ENCODE data around the gene FBXO27.

- TF ChIP-seq CTCF (IDR thresholded peaks at IDR 0.05) (no peak), EP300 (IDR thresholded peaks at IDR 0.05) (no peak), POLR2AphosphoS5 (IDR thresholded peaks at IDR 0.05) (no peak), POLR2A (IDR thresholded peaks at IDR 0.05; ENCODE audit: low read depth) (no peak)
These were observed 54.7 kb downstream of the FBXO27 start for GRCh38 chr19:38977445-38978325.
